Measurements from ENCODE around the gene ZNF620. TPM values are rescaled to one million over a fixed set of nuclear protein-coding genes. Genes with fewer than 3 reads are reported as not detected.

The ZNF620 gene
- total RNA-seq, 1 experiment from 2014 or later: 27.1 TPM

DNA sequence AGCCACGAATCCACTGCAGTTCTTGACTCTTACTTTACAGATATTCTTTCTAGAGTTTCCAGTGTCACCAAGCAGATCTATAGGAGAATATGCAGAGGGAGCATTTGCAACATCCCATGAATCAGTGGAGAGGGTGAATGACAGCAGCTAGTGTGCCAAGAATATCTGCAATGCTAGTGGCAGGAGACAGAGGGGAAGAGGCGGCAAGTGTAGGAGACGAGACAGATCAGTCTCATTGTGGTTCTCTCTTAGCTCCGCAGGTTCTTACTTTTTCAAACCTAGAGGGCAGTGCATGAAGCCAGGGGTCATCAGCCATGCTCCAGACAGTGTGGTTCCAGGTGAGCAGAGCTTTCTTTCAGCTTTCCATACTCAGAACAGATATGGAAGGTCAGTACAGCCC lies 28.2 kb upstream of the ZNF620 start:
- no peak overlapping the region for H4K8ac ChIP-seq (replicated peaks; ENCODE audit: insufficient read length, low read depth, low read length)
- H4K20me1 ChIP-seq (ENCODE audit: control insufficient read depth, insufficient read depth, insufficient read length): no peaks in the 10 kb centered on the region
- no peak overlapping the region for H2BK5ac ChIP-seq (ENCODE audit: insufficient read length, low read length)
- peaks cover 4% of the 10 kb centered on the region; the same call in 1 of the 2 replicates for H3K4me1 ChIP-seq (ENCODE audit: insufficient read depth, low read length)
- H3K56ac ChIP-seq (ENCODE audit: insufficient read length, low read depth, low read length): no peak overlapping the region
- no peak overlapping the region for H3T11ph ChIP-seq (ENCODE audit: low read length)
- no peak overlapping the region for H4K91ac ChIP-seq (ENCODE audit: insufficient read length, low read depth, low read length)
- TF ChIP-seq, protein P1, sequence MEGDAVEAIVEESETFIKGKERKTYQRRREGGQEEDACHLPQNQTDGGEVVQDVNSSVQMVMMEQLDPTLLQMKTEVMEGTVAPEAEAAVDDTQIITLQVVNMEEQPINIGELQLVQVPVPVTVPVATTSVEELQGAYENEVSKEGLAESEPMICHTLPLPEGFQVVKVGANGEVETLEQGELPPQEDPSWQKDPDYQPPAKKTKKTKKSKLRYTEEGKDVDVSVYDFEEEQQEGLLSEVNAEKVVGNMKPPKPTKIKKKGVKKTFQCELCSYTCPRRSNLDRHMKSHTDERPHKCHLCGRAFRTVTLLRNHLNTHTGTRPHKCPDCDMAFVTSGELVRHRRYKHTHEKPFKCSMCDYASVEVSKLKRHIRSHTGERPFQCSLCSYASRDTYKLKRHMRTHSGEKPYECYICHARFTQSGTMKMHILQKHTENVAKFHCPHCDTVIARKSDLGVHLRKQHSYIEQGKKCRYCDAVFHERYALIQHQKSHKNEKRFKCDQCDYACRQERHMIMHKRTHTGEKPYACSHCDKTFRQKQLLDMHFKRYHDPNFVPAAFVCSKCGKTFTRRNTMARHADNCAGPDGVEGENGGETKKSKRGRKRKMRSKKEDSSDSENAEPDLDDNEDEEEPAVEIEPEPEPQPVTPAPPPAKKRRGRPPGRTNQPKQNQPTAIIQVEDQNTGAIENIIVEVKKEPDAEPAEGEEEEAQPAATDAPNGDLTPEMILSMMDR (conservative IDR thresholded peaks at IDR 0.05): no peak
- H3K79me2 ChIP-seq (ENCODE audit: insufficient read depth, low read length): no peaks in the 10 kb centered on the region
- H2AFZ ChIP-seq (ENCODE audit: low read length): no peak overlapping the region
- H3K4ac ChIP-seq (ENCODE audit: low read depth, low read length): no peak overlapping the region
- Mint-ChIP-seq H3K4me1 (peaks cover 17 to 21% of the 10 kb centered on the region in 2 experiments), H3K36me3 (ENCODE audit: insufficient read depth in 1 of 3, low read depth in 3 of 3) (peaks cover 0 to 20% (median 3%) of the 10 kb centered on the region in 3 experiments; a peak in 4 of 7 replicates), H3K4me3 (peak overlapping the region; percentile 73 to 86), H3K27ac (peak overlapping the region in 1 of 3 experiments; percentile 21; a peak in 1 of 7 replicates), H3K27me3 (ENCODE audit: low read depth) (no peaks in the 10 kb centered on the region; the same call in 1 of the 2 replicates), H3K9me3 (no peaks in the 10 kb centered on the region)
- no peak overlapping the region for H2BK20ac ChIP-seq (ENCODE audit: low read depth, low read length, poor library complexity, severe bottlenecking)
- H3K4me2 ChIP-seq (ENCODE audit: insufficient read depth, insufficient read length, low read length): peak overlapping the region; percentile 51
- H3K23me2 ChIP-seq (ENCODE audit: insufficient read length, low read depth, low read length, poor library complexity, severe bottlenecking): no peaks in the 10 kb centered on the region
- no peak overlapping the region for H2AK5ac ChIP-seq (ENCODE audit: insufficient read length, low read length)
- H3K14ac ChIP-seq (ENCODE audit: insufficient read depth, low read length): no peak overlapping the region
- no peak overlapping the region for H2BK12ac ChIP-seq (ENCODE audit: insufficient read length, low read depth, low read length)
- no peak for DNase-seq
- H3K27me3 ChIP-seq (ENCODE audit: insufficient read depth, low read length): no peaks in the 10 kb centered on the region
- H4K5ac ChIP-seq (ENCODE audit: insufficient read length, low read depth, low read length): no peak overlapping the region
- peak overlapping the region; percentile 7 for H3K9ac ChIP-seq (ENCODE audit: extremely low read depth, insufficient read length, low read length)
- no peak overlapping the region for H3K27ac ChIP-seq (ENCODE audit: insufficient read length, low read depth, low read length)
- no peak overlapping the region for H3K18ac ChIP-seq (ENCODE audit: insufficient read length, low read depth, low read length)
- no peak overlapping the region for H2BK120ac ChIP-seq (ENCODE audit: low read depth, low read length, poor library complexity, severe bottlenecking)
- no peaks in the 10 kb centered on the region for H3K79me1 ChIP-seq (ENCODE audit: insufficient read depth, low read depth, low read length, poor library complexity, severe bottlenecking)
- no CpG with 5 or more reads among the region's 4 CpGs for WGBS (ENCODE audit: extremely low coverage, insufficient read length, low lambda C conversion rate)
- no peak overlapping the region for H3K23ac ChIP-seq (ENCODE audit: insufficient read length, low read depth, low read length)
- H3K9me3 ChIP-seq (ENCODE audit: control insufficient read depth, low read depth, low read length): no peaks in the 10 kb centered on the region
- no peak overlapping the region for H2BK15ac ChIP-seq (ENCODE audit: low read depth, low read length)

All from H9 (cell line).